HepG2 (cell line): Measurements from ENCODE around the gene ZNF652. TPM values are rescaled to one million over a fixed set of nuclear protein-coding genes. Genes with fewer than 3 reads are reported as not detected.

Source experiments
- ATAC-seq: fragments of 200-7000 bp; cut with Tn5 transposase; 3 replicates; pipeline ENCODE4 v1.9.1; 2020; ENCODE audit warnings: mild to moderate bottlenecking, moderate library complexity
- BruUV-seq: library from RNA; stranded (reverse); fragments of 400-500 nt; replicated peaks from 2 replicates; lab custom pipeline; 2021; lab: Mats Ljungman, UMichigan
- CTCF ChIA-PET: fragments of 300-600 bp; formaldehyde crosslinking; extraction: SDS; loops from one replicate; lab custom pipeline; 2021; ENCODE audit warnings: low total read pairs, inconsistent platforms, low intra/inter-chr PET ratio; lab: Yijun Ruan, JAX
- POLR2A ChIA-PET: fragments of 350-600 bp; sonication (Branson Sonifier 250); formaldehyde crosslinking; loops from one replicate; lab custom pipeline; 2020; ENCODE audit warnings: antibody characterized with exemption, inconsistent platforms; lab: Yijun Ruan, JAX
- DNase-seq: peaks from one replicate; pipeline ENCODE4 v3.0.0-alpha.2; 2015; ENCODE audit warnings: low spot score
- FAIRE-seq: peaks from 3 replicates; lab custom pipeline; 2011; peaks lifted over from hg19 to GRCh38; lab: Jason Lieb, UNC
- H2AFZ ChIP-seq: one replicate; pipeline ENCODE4 v1.6.1; 2011; ENCODE audit warnings: low read length, inconsistent platforms
- H3K27ac ChIP-seq: fragments of 300-600 bp; 3 replicates; pipeline ENCODE4 v1.8.0; 2011; ENCODE audit warnings: mixed run types, mild to moderate bottlenecking, mixed read lengths, low read length, inconsistent platforms; ENCODE audit not compliant: insufficient read depth; ENCODE audit errors: extremely low read length
- H3K27me3 ChIP-seq, 2 experiments: fragments of 200-600 bp in 1 of 2; 2 replicates in 1 of 2; 3 replicates in 1 of 2; pipeline versions ENCODE4 v1.6.0 to v1.8.0; 2011; ENCODE audit warnings: low read length in 2 of 2, mild to moderate bottlenecking in 2 of 2, moderate library complexity in 2 of 2, inconsistent platforms in 1 of 2; ENCODE audit not compliant: insufficient read depth in 2 of 2, control insufficient read depth in 1 of 2
- H3K36me3 ChIP-seq, 2 experiments: fragments of 200-600 bp in 1 of 2; replicated peaks in 1 of 2; 2 replicates in 1 of 2; 3 replicates in 1 of 2; pipeline versions ENCODE4 v1.5.1 to v1.8.0; 2011; ENCODE audit warnings: low read length in 2 of 2, inconsistent platforms in 1 of 2; ENCODE audit not compliant: insufficient read depth in 2 of 2, control insufficient read depth in 1 of 2
- H3K4me1 ChIP-seq: 2 replicates; pipeline ENCODE4 v1.5.1; 2012; ENCODE audit warnings: low read length, inconsistent platforms; ENCODE audit not compliant: insufficient read depth
- H3K4me2 ChIP-seq: 2 replicates; pipeline ENCODE4 v1.6.0; 2011; ENCODE audit warnings: low read depth, low read length, inconsistent platforms
- H3K4me3 ChIP-seq, 3 experiments: fragments of 200-600 bp in 1 of 3; sonication (generic), shearing (Covaris generic) in 1 of 3; replicated peaks in 1 of 3; 2 replicates each; pipeline ENCODE4 v1.5.1; 2011 to 2016; ENCODE audit warnings: low read length in 3 of 3, inconsistent platforms in 2 of 3, low read depth in 2 of 3, mild to moderate bottlenecking in 2 of 3, control low read depth in 1 of 3, mixed read lengths in 1 of 3; ENCODE audit not compliant: insufficient read depth in 1 of 3
- H3K79me2 ChIP-seq: one replicate; pipeline ENCODE4 v1.6.1; 2011; ENCODE audit warnings: low read length, inconsistent platforms; ENCODE audit not compliant: insufficient read depth
- H3K9ac ChIP-seq: 2 replicates; pipeline ENCODE4 v1.6.0; 2011; ENCODE audit warnings: mild to moderate bottlenecking, low read depth, low read length, inconsistent platforms; ENCODE audit not compliant: insufficient read depth
- H3K9me3 ChIP-seq: 2 replicates; pipeline ENCODE4 v1.5.1; 2012; ENCODE audit warnings: mild to moderate bottlenecking, low read length
- H4K20me1 ChIP-seq: 2 replicates; pipeline ENCODE4 v1.6.0; 2011; ENCODE audit warnings: inconsistent platforms, mild to moderate bottlenecking, low read length, moderate library complexity; ENCODE audit not compliant: insufficient read depth
- DR1 ChIP-seq: sonication (generic); formaldehyde crosslinking; IDR thresholded peaks from 2 replicates; pipeline ENCODE4 v1.8.0; 2021; ENCODE audit warnings: mild to moderate bottlenecking, missing genetic modification reagents, inconsistent platforms
- ELF4 ChIP-seq: sonication (generic); formaldehyde crosslinking; IDR thresholded peaks from 2 replicates; pipeline ENCODE4 v1.5.0; 2020; ENCODE audit warnings: missing genetic modification reagents, mild to moderate bottlenecking, moderate library complexity, borderline replicate concordance
- GATAD1 ChIP-seq: IDR thresholded peaks from 2 replicates; pipeline ENCODE4 v1.6.1; 2016; ENCODE audit warnings: missing genetic modification reagents, missing compliant biosample characterization
- POGZ ChIP-seq: sonication (generic); formaldehyde crosslinking; IDR thresholded peaks from 2 replicates; pipeline ENCODE4 v1.4.0; 2020; ENCODE audit warnings: mild to moderate bottlenecking, missing genetic modification reagents
- SP4 ChIP-seq: sonication (generic); formaldehyde crosslinking; IDR thresholded peaks from 2 replicates; pipeline ENCODE4 v1.8.1; 2023; ENCODE audit warnings: mild to moderate bottlenecking, missing genetic modification reagents
- TBL1XR1 ChIP-seq: fragments of 150-350 bp; IDR thresholded peaks from 2 replicates; pipeline ENCODE4 v1.6.1; 2014; ENCODE audit warnings: borderline replicate concordance, low read length; ENCODE audit not compliant: partially characterized antibody
- ZNF3 ChIP-seq: IDR thresholded peaks from 2 replicates; pipeline ENCODE4 v1.7.0; 2017; ENCODE audit warnings: inconsistent platforms
- ZNF441 ChIP-seq: sonication (generic); formaldehyde crosslinking; IDR thresholded peaks from 2 replicates; pipeline ENCODE4 v1.7.0; 2021; ENCODE audit warnings: missing genetic modification reagents, borderline replicate concordance
- ZNF558 ChIP-seq: sonication (generic); formaldehyde crosslinking; IDR thresholded peaks from 2 replicates; pipeline ENCODE4 v1.9.0; 2022; ENCODE audit warnings: mild to moderate bottlenecking, missing genetic modification reagents, borderline replicate concordance
- ZNF616 ChIP-seq: sonication (generic); formaldehyde crosslinking; IDR thresholded peaks from 2 replicates; pipeline ENCODE4 v1.5.0; 2020; ENCODE audit warnings: low read depth, mild to moderate bottlenecking, missing genetic modification reagents
- ZNF747 ChIP-seq: sonication (generic); formaldehyde crosslinking; IDR thresholded peaks from 2 replicates; pipeline ENCODE4 v1.8.1; 2023; ENCODE audit warnings: missing genetic modification reagents, mild to moderate bottlenecking, borderline replicate concordance
- ZNF790 ChIP-seq: sonication (generic); formaldehyde crosslinking; IDR thresholded peaks from 2 replicates; pipeline ENCODE4 v1.8.0; 2022; ENCODE audit warnings: missing genetic modification reagents, mild to moderate bottlenecking, borderline replicate concordance
- WGBS: methylation state at CpG from one replicate; pipeline ENCODE4 v1.1.6; 2017; ENCODE audit warnings: low lambda C conversion rate; 5-methylcytosine and 5-hydroxymethylcytosine counted together
- in situ Hi-C: cut with HindIII; loops from 2 replicates; pipeline ENCODE4 v1.10.0; 2017; ENCODE audit warnings: low pct_unique_long_range_greater_than_20kb; ENCODE audit not compliant: extremely low pct_ligation_motif_present
- intact Hi-C: fragments of 100-400 bp; cut with micrococcal nuclease; formaldehyde crosslinking; loops from one replicate; pipeline ENCODE4 v1.10.0; 2022; ENCODE audit not compliant: unreplicated experiment
- polyA plus RNA-seq, 8 experiments: library from polyadenylated mRNA; depleted of rRNA in 3 of 8; stranded (reverse) in 7 of 8; unstranded in 1 of 8; fragments of >200 nt; fragmentation: Illumina TruSeq in 4 of 8; extraction: Trizol in 4 of 8; gene quantifications; 2 replicates each; pipeline versions ENCODE4 v1.2.1 to v1.2.3, GENCODE V29; 2011 to 2016; ENCODE audit warnings: low read depth in 4 of 8, missing spikeins in 1 of 8, mixed read lengths in 1 of 8; ENCODE audit not compliant: insufficient read depth in 1 of 8
- total RNA-seq, 5 experiments: library from RNA; depleted of rRNA; stranded (reverse); fragments of >200 nt; fragmentation: Illumina TruSeq; extraction: Trizol; gene quantifications; 2 replicates each; pipeline ENCODE4 v1.2.3, GENCODE V29; 2016; ENCODE audit warnings: low read depth in 1 of 5
- TF ChIP-seq, protein P1 (sequence below): IDR thresholded peaks from 2 replicates; pipeline ENCODE4 v1.6.1; 2012; ENCODE audit warnings: inconsistent platforms
- TF ChIP-seq, protein P2 (sequence below): sonication (generic); formaldehyde crosslinking; IDR thresholded peaks from 2 replicates; pipeline ENCODE4 v1.4.0; 2020; ENCODE audit warnings: mild to moderate bottlenecking, missing genetic modification reagents
- TF ChIP-seq, protein P3 (sequence below): sonication (generic); formaldehyde crosslinking; IDR thresholded peaks from 2 replicates; pipeline ENCODE4 v1.8.0; 2022; ENCODE audit warnings: mild to moderate bottlenecking, missing genetic modification reagents, moderate library complexity

ZNF652 gene
- total and polyA plus RNA-seq, 2 of the 13 experiments (the other 11 are each of a cell fraction or from before 2014, with no cell fraction given), result 16.2 to 30.2 TPM

DNA sequence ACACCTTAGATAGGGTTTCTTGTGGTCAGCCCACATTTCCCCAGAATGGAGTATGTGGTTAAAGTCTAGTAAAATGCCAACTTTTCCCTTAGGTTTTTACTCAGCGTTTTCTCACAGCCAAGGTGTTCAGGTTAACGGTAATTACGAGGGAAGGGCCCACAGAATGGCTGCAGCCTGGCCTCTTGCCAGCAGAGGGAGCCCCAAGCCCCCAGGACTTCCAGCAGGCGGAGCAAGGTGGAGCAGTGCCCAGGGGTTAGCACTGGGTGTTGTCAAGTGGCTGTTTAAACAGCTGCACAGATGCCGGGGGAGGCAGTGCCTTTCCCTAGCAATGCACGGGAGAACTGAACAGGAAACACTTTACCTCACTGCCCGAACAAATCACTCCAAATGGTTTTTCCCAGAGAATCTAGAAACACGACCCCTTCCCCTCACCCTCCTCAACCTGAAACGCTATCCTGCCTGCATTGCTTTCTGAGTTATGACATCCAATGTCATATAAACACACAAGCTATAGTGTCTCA lies 46.0 kb upstream of the ZNF652 start:
- in situ Hi-C loops, result no loop called here
- intact Hi-C loops, result loop anchor here (1.0 to 10.0 kb wide), 4 partner anchors 49 to 149 kb away; partner anchors contain the start of gene NGFR
- ATAC-seq, result peak; percentile 98
- no TSS peak for BruUV-seq
- Histone ChIP-seq H3K27ac (no peak overlapping the region), H3K9me3 (no peaks in the 10 kb centered on the region), H3K36me3 (peaks cover 57 to 90% of the 10 kb centered on the region in 2 experiments), H3K9ac (no peak overlapping the region), H3K27me3 (no peaks in the 10 kb centered on the region), H2AFZ (no peak overlapping the region), H3K79me2 (peaks cover 12% of the 10 kb centered on the region), H3K4me2 (no peak overlapping the region), H3K4me1 (peaks cover 19% of the 10 kb centered on the region), H4K20me1 (0 out of 2 replicates have a peak, but pooled peaks cover 5% of the 10 kb centered on the region), H3K4me3 (no peak overlapping the region)
- WGBS, result 40% methylated on average over 9 of the region's 9 CpGs
- FAIRE-seq, result peak; percentile 96
- ChIA-PET CTCF (interaction anchor here (0.7 to 3.3 kb wide), 6 partner anchors 27 to 160 kb away, joined by 3 to 75 read pairs (median 4); no protein-coding TSS in a partner anchor), POLR2A (interaction anchor here (0.7 kb wide), 1 partner anchor 148 kb away, joined by 3 read pairs; no protein-coding TSS in a partner anchor)
- DNase-seq, result peak; percentile 87
- TF ChIP-seq GATAD1 (no peak; the same call in 1 of the 2 replicates), ZNF3 (peak; percentile 53; the same call in 1 of the 2 replicates), ZNF616 (no peak), ZNF790 (no peak), SP4 (CRISPR knock-in tag) (no peak), DR1 (no peak), ELF4 (CRISPR knock-in tag) (0 out of 2 replicates have a peak, but pooled peaks have one; percentile 24), POGZ (peak; percentile 65), TBL1XR1 (no peak), ZNF747 (CRISPR knock-in tag) (peak; percentile 70; the same call in 1 of the 2 replicates), ZNF441 (CRISPR knock-in tag) (no peak), ZNF558 (CRISPR knock-in tag) (no peak)
- TF ChIP-seq, protein P1, sequence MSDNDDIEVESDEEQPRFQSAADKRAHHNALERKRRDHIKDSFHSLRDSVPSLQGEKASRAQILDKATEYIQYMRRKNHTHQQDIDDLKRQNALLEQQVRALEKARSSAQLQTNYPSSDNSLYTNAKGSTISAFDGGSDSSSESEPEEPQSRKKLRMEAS, result peak; percentile 65; the same call in 1 of the 2 replicates
- TF ChIP-seq, protein P2, sequence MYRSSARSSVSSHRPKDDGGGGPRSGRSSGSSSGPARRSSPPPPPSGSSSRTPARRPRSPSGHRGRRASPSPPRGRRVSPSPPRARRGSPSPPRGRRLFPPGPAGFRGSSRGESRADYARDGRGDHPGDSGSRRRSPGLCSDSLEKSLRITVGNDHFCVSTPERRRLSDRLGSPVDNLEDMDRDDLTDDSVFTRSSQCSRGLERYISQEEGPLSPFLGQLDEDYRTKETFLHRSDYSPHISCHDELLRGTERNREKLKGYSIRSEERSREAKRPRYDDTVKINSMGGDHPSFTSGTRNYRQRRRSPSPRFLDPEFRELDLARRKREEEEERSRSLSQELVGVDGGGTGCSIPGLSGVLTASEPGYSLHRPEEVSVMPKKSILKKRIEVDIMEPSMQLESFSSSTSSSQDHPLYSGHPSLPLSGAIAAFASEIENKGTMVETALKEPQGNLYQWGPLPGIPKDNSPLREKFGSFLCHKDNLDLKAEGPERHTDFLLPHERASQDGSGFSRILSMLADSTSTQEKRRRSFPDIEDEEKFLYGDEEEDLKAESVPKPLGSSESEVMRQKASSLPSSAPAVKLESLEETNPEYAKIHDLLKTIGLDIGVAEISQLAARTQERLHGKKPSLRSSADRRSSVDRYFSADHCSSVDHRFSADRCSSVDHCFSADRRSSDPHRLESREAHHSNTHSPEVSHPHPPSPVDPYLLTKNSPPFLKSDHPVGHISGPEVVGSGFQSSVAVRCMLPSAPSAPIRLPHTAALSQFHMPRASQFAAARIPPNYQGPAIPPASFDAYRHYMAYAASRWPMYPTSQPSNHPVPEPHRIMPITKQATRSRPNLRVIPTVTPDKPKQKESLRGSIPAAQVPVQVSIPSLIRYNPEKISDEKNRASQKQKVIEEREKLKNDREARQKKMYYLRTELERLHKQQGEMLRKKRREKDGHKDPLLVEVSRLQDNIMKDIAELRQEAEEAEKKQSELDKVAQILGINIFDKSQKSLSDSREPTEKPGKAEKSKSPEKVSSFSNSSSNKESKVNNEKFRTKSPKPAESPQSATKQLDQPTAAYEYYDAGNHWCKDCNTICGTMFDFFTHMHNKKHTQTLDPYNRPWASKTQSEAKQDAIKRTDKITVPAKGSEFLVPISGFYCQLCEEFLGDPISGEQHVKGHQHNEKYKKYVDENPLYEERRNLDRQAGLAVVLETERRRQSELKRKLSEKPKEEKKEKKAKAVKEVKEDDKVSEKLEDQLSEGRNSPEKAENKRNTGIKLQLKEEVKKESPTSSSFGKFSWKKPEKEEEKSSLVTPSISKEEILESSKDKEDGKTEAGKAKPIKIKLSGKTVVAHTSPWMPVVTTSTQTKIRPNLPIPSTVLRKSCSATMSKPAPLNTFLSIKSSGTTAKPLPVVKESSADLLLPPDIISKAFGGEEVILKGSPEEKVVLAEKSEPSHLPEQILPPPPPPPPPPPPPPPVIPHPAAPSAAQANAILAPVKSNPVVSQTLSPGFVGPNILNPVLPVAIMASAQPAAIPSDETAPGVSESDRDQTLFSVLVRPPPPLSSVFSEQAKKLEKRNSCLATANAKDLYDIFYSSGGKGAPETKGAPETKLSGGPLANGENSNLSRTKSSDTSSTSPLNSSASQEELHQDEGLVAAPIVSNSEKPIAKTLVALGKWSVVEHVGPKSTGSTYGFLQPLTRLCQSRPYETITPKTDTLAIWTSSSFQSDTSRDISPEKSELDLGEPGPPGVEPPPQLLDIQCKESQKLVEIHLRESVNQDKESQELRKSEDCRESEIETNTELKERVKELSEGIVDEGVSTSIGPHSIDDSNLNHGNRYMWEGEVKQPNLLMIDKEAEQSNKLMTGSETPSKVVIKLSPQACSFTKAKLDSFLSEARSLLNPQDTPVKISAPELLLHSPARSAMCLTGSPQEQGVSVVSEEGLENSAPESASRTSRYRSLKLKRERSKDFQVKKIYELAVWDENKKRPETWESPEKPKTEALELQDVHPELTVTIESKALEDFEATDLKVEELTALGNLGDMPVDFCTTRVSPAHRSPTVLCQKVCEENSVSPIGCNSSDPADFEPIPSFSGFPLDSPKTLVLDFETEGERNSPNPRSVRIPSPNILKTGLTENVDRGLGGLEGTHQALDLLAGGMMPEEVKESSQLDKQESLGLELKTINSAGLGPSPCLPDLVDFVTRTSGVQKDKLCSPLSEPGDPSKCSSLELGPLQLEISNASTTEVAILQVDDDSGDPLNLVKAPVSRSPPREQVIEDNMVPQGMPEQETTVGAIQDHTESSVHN (CRISPR knock-in tag), result no peak
- TF ChIP-seq, protein P3, sequence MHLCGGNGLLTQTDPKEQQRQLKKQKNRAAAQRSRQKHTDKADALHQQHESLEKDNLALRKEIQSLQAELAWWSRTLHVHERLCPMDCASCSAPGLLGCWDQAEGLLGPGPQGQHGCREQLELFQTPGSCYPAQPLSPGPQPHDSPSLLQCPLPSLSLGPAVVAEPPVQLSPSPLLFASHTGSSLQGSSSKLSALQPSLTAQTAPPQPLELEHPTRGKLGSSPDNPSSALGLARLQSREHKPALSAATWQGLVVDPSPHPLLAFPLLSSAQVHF, result no peak
